ENCODE results near the gene HNRNPLL.

DNA sequence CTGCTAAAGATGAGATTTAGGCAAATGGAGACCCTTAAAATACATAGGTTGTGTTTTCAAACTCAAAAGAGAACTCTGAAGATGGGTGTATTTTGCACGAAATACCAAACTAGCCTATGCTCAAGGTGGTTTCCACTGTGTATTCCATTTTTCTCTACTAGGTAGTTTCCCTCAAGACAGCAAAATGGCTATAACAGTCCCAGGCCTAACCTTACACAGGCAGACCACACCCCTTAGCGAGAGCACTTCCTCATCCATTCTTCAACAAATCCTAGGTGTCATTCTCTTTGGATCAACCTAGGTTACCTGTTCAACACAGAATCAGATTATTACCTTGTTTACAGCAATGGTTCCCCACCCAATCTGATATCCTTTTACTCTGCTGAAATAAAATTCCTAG lies 42.6 kb downstream of the HNRNPLL start:
- no peak for TF ChIP-seq POLR2AphosphoS5 (IDR thresholded peaks at IDR 0.05; ENCODE audit: borderline replicate concordance, low read depth, low read length)
- no peak for TF ChIP-seq EZH2 (IDR thresholded peaks at IDR 0.05)
- TF ChIP-seq FOXP2 (optimal IDR thresholded peaks at IDR 0.05; ENCODE audit: control extremely low read depth, extremely low read length, insufficient read depth): no peak

All from SK-N-MC (cell line).